Cardiac muscle cell (in vitro differentiated cells and primary cell): Measurements from ENCODE around the gene CPS1. TPM values are rescaled to one million over a fixed set of nuclear protein-coding genes. Genes with fewer than 3 reads are reported as not detected.

Experiments used
- DNase-seq, 2 donors: peaks; one replicate each; pipeline versions ENCODE4 v3.0.0 to v3.0.0-alpha.2; 2010 to 2017; ENCODE audit warnings: low read depth in 1 of 2, low spot score in 1 of 2
- H3K27ac ChIP-seq: fragments of 200-600 bp; sonication (generic); 2 replicates; pipeline ENCODE4 v1.5.1; 2016
- H3K27me3 ChIP-seq: fragments of 200-600 bp; sonication (generic); 2 replicates; pipeline ENCODE4 v1.6.0; 2016; ENCODE audit warnings: control low read depth
- H3K36me3 ChIP-seq: fragments of 200-600 bp; sonication (generic); 2 replicates; pipeline ENCODE4 v1.5.1; 2016; ENCODE audit warnings: control low read depth
- H3K4me1 ChIP-seq: fragments of 200-600 bp; sonication (generic); 2 replicates; pipeline ENCODE4 v1.8.1; 2017; ENCODE audit warnings: low read depth, mild to moderate bottlenecking, mixed run types
- H3K4me3 ChIP-seq: fragments of 200-600 bp; sonication (generic); 2 replicates; pipeline ENCODE4 v1.5.1; 2016; ENCODE audit warnings: mild to moderate bottlenecking
- H3K9me3 ChIP-seq: fragments of 200-600 bp; sonication (generic); 2 replicates; pipeline ENCODE4 v1.5.1; 2017; ENCODE audit warnings: low read depth, mild to moderate bottlenecking, control low read depth
- CTCF ChIP-seq: IDR thresholded peaks from 2 replicates; pipeline ENCODE4 v1.5.1; 2012; ENCODE audit warnings: low read depth, mild to moderate bottlenecking, low read length
- polyA plus RNA-seq: library from polyadenylated mRNA; unstranded; fragments of >200 nt; fragmentation: Nextera tagmentation; extraction: Ambion mirVana; gene quantifications from 2 replicates; pipeline ENCODE4 v1.2.1, GENCODE V29; 2016
- total RNA-seq: library from RNA; depleted of rRNA; stranded (reverse); fragments of >200 nt; gene quantifications from 2 replicates; pipeline ENCODE4 v1.2.3, GENCODE V29; 2016

The CPS1 gene
- total and polyA plus RNA-seq, 2 experiments from 2014 or later = 172 to 193 TPM

- Histone ChIP-seq H3K27me3 (no peaks in the 10 kb centered on the region), H3K36me3 (no peaks in the 10 kb centered on the region), H3K4me3 (no peak overlapping the region), H3K27ac (no peak overlapping the region), H3K4me1 (no peaks in the 10 kb centered on the region), H3K9me3 (no peaks in the 10 kb centered on the region)
- no peak for TF ChIP-seq CTCF
- no peak for DNase-seq
These were observed 32.6 kb upstream of the CPS1 start for GRCh38 chr2:210523650-210524289.

GRCh38 chr2:210524533-210524932 lies 31.9 kb upstream of the CPS1 start:
- DNase-seq = no peak
- Histone ChIP-seq H3K4me3 (no peak overlapping the region), H3K36me3 (no peaks in the 10 kb centered on the region), H3K27ac (no peak overlapping the region), H3K4me1 (no peaks in the 10 kb centered on the region), H3K27me3 (no peaks in the 10 kb centered on the region), H3K9me3 (no peaks in the 10 kb centered on the region)
- TF ChIP-seq CTCF = no peak

GRCh38 chr2:210527286-210527685 lies 29.1 kb upstream of the CPS1 start:
- Histone ChIP-seq H3K9me3 (no peaks in the 10 kb centered on the region), H3K27ac (no peak overlapping the region), H3K36me3 (no peaks in the 10 kb centered on the region), H3K4me1 (no peaks in the 10 kb centered on the region), H3K4me3 (no peak overlapping the region), H3K27me3 (no peaks in the 10 kb centered on the region)
- no peak for DNase-seq
- TF ChIP-seq CTCF = no peak

- Histone ChIP-seq H3K36me3 (no peaks in the 10 kb centered on the region), H3K27me3 (no peaks in the 10 kb centered on the region), H3K9me3 (no peaks in the 10 kb centered on the region), H3K4me1 (no peaks in the 10 kb centered on the region), H3K4me3 (no peak overlapping the region), H3K27ac (no peak overlapping the region)
- TF ChIP-seq CTCF = no peak
- DNase-seq = no peak
These were observed 27.7 kb upstream of the CPS1 start for GRCh38 chr2:210528716-210529115.

GRCh38 chr2:210531050-210531449 lies 25.3 kb upstream of the CPS1 start:
- Histone ChIP-seq H3K4me3 (no peak overlapping the region), H3K9me3 (no peaks in the 10 kb centered on the region), H3K27ac (no peak overlapping the region), H3K4me1 (no peaks in the 10 kb centered on the region), H3K36me3 (no peaks in the 10 kb centered on the region), H3K27me3 (no peaks in the 10 kb centered on the region)
- no peak for TF ChIP-seq CTCF
- DNase-seq = no peak
